ENCODE measurements around the gene NFAM1.

NFAM1 gene

GRCh38 chr22:42335839-42336378 lies 96.3 kb downstream of the NFAM1 start:
- DNase-seq (ENCODE audit: low spot score): peak; percentile 48

DNA sequence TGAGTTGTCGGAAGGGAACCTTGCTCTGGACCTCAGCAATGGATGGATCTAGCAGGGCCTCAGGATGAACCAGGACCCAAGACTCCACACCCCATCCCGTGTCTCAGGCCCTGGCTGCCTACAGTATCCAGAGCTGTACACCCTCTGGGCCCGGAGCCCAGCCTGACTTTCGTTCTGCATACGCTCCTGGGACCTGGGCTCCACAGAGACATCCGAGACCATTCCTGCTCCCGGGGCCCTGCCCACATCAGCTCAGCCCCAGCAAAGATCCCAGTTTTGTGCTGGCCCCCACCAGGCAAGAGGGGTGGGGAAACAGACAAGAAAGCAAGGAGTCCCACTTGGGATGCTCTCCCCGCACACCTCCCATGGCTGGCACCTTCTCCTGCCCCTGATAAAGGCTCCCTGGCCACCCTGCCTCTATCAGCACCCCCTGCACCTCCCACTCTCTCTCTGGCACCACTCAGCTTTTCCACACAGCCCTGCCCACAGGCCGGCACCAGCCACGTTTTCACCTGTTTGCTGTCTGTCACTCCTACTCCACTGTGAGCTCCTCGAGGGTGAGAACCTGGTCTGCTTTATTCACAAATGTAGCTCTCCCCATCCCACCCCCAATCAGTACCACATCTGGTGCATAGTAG lies 97.2 kb downstream of the NFAM1 start:
- no peak for DNase-seq (ENCODE audit: low spot score)

GRCh38 chr22:42333544-42333943 lies 98.7 kb downstream of the NFAM1 start:
- DNase-seq (ENCODE audit: low spot score): no peak

- DNase-seq (ENCODE audit: low spot score): no peak
Observed at GRCh38 chr22:42332089-42332488, 100.1 kb downstream of the NFAM1 start.

DNA sequence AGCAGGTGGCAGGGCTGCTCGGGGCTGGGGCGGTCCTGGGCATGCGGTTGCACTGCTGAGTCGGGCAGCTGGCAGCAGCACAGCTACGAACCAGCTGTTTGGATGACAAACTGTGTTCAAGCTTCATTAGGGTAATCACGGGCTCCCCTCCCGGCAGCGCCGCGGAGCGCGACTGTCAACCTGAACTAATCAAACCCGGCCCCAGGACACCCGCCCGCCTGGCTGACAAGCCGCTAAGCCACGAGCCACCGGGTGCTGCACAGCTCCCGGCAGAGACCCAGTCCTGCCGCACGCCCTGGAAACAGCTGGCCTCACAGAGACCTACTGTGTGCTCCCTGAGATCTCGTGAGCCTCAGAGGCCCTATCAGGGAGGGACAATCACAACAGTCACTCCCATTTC lies 101.2 kb downstream of the NFAM1 start:
- no peak for DNase-seq (ENCODE audit: low spot score)
